PC-3 (cell line): ENCODE measurements around the gene LRRC8C. TPM values are rescaled to one million over a fixed set of nuclear protein-coding genes. Genes with fewer than 3 reads are reported as not detected.

Experiments used
- ATAC-seq: fragments of 200-7000 bp; cut with Tn5 transposase; 2 replicates; pipeline ENCODE4 v1.9.1; 2020; ENCODE audit warnings: mild to moderate bottlenecking, moderate library complexity
- BruUV-seq: library from RNA; stranded (reverse); fragments of 400-500 nt; replicated peaks from 2 replicates; lab custom pipeline; 2021; lab: Mats Ljungman, UMichigan
- CTCF ChIA-PET: fragments of 300-600 bp; sonication (Branson Sonifier 250); formaldehyde crosslinking; loops from one replicate; lab custom pipeline; 2022; ENCODE audit warnings: antibody characterized with exemption; lab: Charles Lee
- POLR2A ChIA-PET: fragments of 300-600 bp; sonication (Branson Sonifier 250); formaldehyde crosslinking; loops from one replicate; lab custom pipeline; 2022; ENCODE audit warnings: antibody characterized with exemption; ENCODE audit not compliant: unreplicated experiment; lab: Charles Lee
- DNase-seq: peaks from one replicate; pipeline ENCODE4 v3.0.0-alpha.2; 2015
- H2AFZ ChIP-seq: fragments of 300-600 bp; sonication (generic); 2 replicates; pipeline ENCODE4 v1.6.0; 2016; ENCODE audit warnings: antibody characterized with exemption, low read length
- H3F3A ChIP-seq: fragments of 300-600 bp; sonication (generic); one replicate; pipeline ENCODE4 v1.6.0; 2017; ENCODE audit warnings: antibody characterized with exemption, low read length, control low read depth, mild to moderate bottlenecking; ENCODE audit not compliant: unreplicated experiment
- H3K27ac ChIP-seq: fragments of 300-600 bp; sonication (generic); 2 replicates; pipeline ENCODE4 v1.5.1; 2016; ENCODE audit warnings: mild to moderate bottlenecking, low read length
- H3K27me3 ChIP-seq: fragments of 300-600 bp; sonication (generic); 2 replicates; pipeline ENCODE4 v1.6.1; 2016; ENCODE audit warnings: low read length, mixed read lengths
- H3K36me3 ChIP-seq: fragments of 300-600 bp; sonication (generic); 2 replicates; pipeline ENCODE4 v1.6.1; 2016; ENCODE audit warnings: low read depth, mixed run types, low read length, mixed read lengths
- H3K4me1 ChIP-seq: fragments of 300-600 bp; sonication (generic); 2 replicates; pipeline ENCODE4 v1.5.1; 2016; ENCODE audit warnings: low read length; ENCODE audit not compliant: insufficient read depth
- H3K4me2 ChIP-seq: fragments of 300-600 bp; sonication (generic); 2 replicates; pipeline ENCODE4 v1.6.0; 2016; ENCODE audit warnings: low read length
- H3K4me3 ChIP-seq: fragments of 300-600 bp; sonication (generic); 2 replicates; pipeline ENCODE4 v1.5.1; 2016; ENCODE audit warnings: mild to moderate bottlenecking, low read length, mixed read lengths
- H3K79me2 ChIP-seq: fragments of 300-600 bp; sonication (generic); 2 replicates; pipeline ENCODE4 v1.6.1; 2017; ENCODE audit warnings: low read length, mixed read lengths
- H3K9ac ChIP-seq: fragments of 300-600 bp; sonication (generic); 2 replicates; pipeline ENCODE4 v1.6.0; 2016; ENCODE audit warnings: mild to moderate bottlenecking, low read length
- H3K9me2 ChIP-seq: fragments of 300-600 bp; sonication (generic); replicated peaks from 2 replicates; pipeline ENCODE4 v1.6.1; 2016; ENCODE audit warnings: mixed run types, low read length, mixed read lengths
- H3K9me3 ChIP-seq: fragments of 300-600 bp; sonication (generic); 2 replicates; pipeline ENCODE4 v1.6.1; 2016; ENCODE audit warnings: low read length, mixed read lengths
- H4K20me1 ChIP-seq: fragments of 300-600 bp; sonication (generic); 2 replicates; pipeline ENCODE4 v1.6.1; 2016; ENCODE audit warnings: low read length, mixed read lengths
- CTCF ChIP-seq: fragments of 300-600 bp; sonication (generic); conservative IDR thresholded peaks from 2 replicates; pipeline ENCODE4 v1.5.1; 2017; ENCODE audit warnings: antibody characterized with exemption, low read depth, mild to moderate bottlenecking, low read length
- EZH2 ChIP-seq: fragments of 300-600 bp; sonication (generic); IDR thresholded peaks from one replicate; pipeline ENCODE4 v1.6.1; 2017; ENCODE audit warnings: antibody characterized with exemption, mild to moderate bottlenecking, low read length; ENCODE audit not compliant: unreplicated experiment
- EZH2phosphoT487 ChIP-seq: fragments of 300-600 bp; sonication (generic); IDR thresholded peaks from 2 replicates; pipeline ENCODE4 v1.6.1; 2018; ENCODE audit warnings: mild to moderate bottlenecking, antibody characterized with exemption, low read length, borderline replicate concordance
- intact Hi-C: fragments of 100-400 bp; cut with micrococcal nuclease; formaldehyde crosslinking; loops from 2 replicates; pipeline ENCODE4 v1.9.0; 2023
- total RNA-seq: library from RNA; depleted of rRNA; stranded (reverse); fragments of >200 nt; gene quantifications from 2 replicates; pipeline ENCODE4 v1.2.3, GENCODE V29; 2014; rRNA removed

Gene LRRC8C
- total RNA-seq, 1 experiment from 2014 or later, result 4.3 TPM

- no peaks in the 10 kb centered on the region for H3K79me2 ChIP-seq
- H4K20me1 ChIP-seq, result no peaks in the 10 kb centered on the region
- H3K4me3 ChIP-seq, result no peak overlapping the region
- H3K9me3 ChIP-seq, result no peaks in the 10 kb centered on the region
- H3K27ac ChIP-seq, result no peak overlapping the region
- peaks cover 13% of the 10 kb centered on the region for H3K27me3 ChIP-seq
- H3K4me2 ChIP-seq, result no peak overlapping the region
- H2AFZ ChIP-seq, result no peak overlapping the region
- H3K4me1 ChIP-seq, result peaks cover 10% of the 10 kb centered on the region; the same call in 1 of the 2 replicates
- POLR2A ChIA-PET, result no interaction called here
- BruUV-seq, result no TSS peak
- intact Hi-C loops, result loop anchor here (10.0 kb wide), 1 partner anchor 71 kb away; no protein-coding TSS in a partner anchor
- no peaks in the 10 kb centered on the region for H3K9me2 ChIP-seq
- no peak for TF ChIP-seq EZH2
- TF ChIP-seq EZH2phosphoT487, result no peak
- TF ChIP-seq CTCF, result no peak; the same call in 1 of the 2 replicates
- DNase-seq (no peak), ATAC-seq (no peak)
- CTCF ChIA-PET, result no interaction called here
- no peak overlapping the region for H3K9ac ChIP-seq
- H3F3A ChIP-seq, result no peaks in the 10 kb centered on the region
- no peaks in the 10 kb centered on the region for H3K36me3 ChIP-seq
Observed at GRCh38 chr1:89765774-89766173, 132.9 kb downstream of the LRRC8C start.

- TF ChIP-seq EZH2phosphoT487, result no peak
- TF ChIP-seq EZH2, result no peak
- no peak overlapping the region for H2AFZ ChIP-seq
Observed at GRCh38 chr1:89767618-89768017, 134.7 kb downstream of the LRRC8C start.

More at GRCh38 chr1:89767618-89768017, 134.7 kb downstream of the LRRC8C start:
- intact Hi-C loops, result loop anchor here (10.0 kb wide), 1 partner anchor 73 kb away; no protein-coding TSS in a partner anchor
- no peaks in the 10 kb centered on the region for H3K79me2 ChIP-seq
- H3K4me3 ChIP-seq, result no peak overlapping the region
- POLR2A ChIA-PET, result no interaction called here
- H3K4me1 ChIP-seq, result 0 out of 2 replicates have a peak, but pooled peaks cover 2% of the 10 kb centered on the region
- no peaks in the 10 kb centered on the region for H3K9me3 ChIP-seq
- no peaks in the 10 kb centered on the region for H3K36me3 ChIP-seq
- no peaks in the 10 kb centered on the region for H4K20me1 ChIP-seq
- BruUV-seq, result no TSS peak
- H3K9ac ChIP-seq, result no peak overlapping the region
- H3F3A ChIP-seq, result no peaks in the 10 kb centered on the region
- H3K27me3 ChIP-seq, result peaks cover 13% of the 10 kb centered on the region
- H3K9me2 ChIP-seq, result no peaks in the 10 kb centered on the region
- H3K27ac ChIP-seq, result no peak overlapping the region
- CTCF ChIA-PET, result no interaction called here
- DNase-seq (no peak), ATAC-seq (no peak)
- H3K4me2 ChIP-seq, result no peak overlapping the region

Other genes with a start within 250 kb of the LRRC8C start
- gene LRRC8B, start 108.3 kb upstream of the LRRC8C start, total RNA-seq, result 8.4 and 12.3 TPM in 2 replicates
- gene LRRC8D, start 187.9 kb downstream of the LRRC8C start, total RNA-seq, result 19.6 and 21.8 TPM in 2 replicates